HG03159 (cell line): ENCODE measurements around the gene MMP11.

ENCODE experiments used
- ATAC-seq: cut with Tn5 transposase; IDR thresholded peaks from one replicate; pipeline ENCODE4 v1.9.1; 2021; ENCODE audit warnings: mild to moderate bottlenecking, moderate library complexity; ENCODE audit not compliant: unreplicated experiment

MMP11 gene

GRCh38 chr22:23800297-23801237, 27.9 kb downstream of the MMP11 start:
- ATAC-seq = peak; percentile 46

- ATAC-seq = no peak
These were observed 28.7 kb downstream of the MMP11 start for GRCh38 chr22:23801238-23801821.

- no peak for ATAC-seq
These were observed 29.3 kb downstream of the MMP11 start for GRCh38 chr22:23801886-23802377.

GRCh38 chr22:23803001-23803819, 30.6 kb downstream of the MMP11 start:
- no peak for ATAC-seq

GRCh38 chr22:23804781-23805291, 32.2 kb downstream of the MMP11 start:
- ATAC-seq = no peak

GRCh38 chr22:23806837-23807236, 34.2 kb downstream of the MMP11 start:
- ATAC-seq = no peak

GRCh38 chr22:23812378-23812777, 39.7 kb downstream of the MMP11 start:
- no peak for ATAC-seq

- no peak for ATAC-seq
These were observed 43.0 kb downstream of the MMP11 start for GRCh38 chr22:23815541-23816155.

- ATAC-seq = no peak
These were observed 43.7 kb downstream of the MMP11 start for GRCh38 chr22:23816156-23816976.

- ATAC-seq = no peak
These were observed 44.5 kb downstream of the MMP11 start for GRCh38 chr22:23817146-23817545.

GRCh38 chr22:23818541-23818940, 45.9 kb downstream of the MMP11 start:
- ATAC-seq = no peak

- no peak for ATAC-seq
These were observed 48.1 kb downstream of the MMP11 start for GRCh38 chr22:23820748-23821211.

- ATAC-seq = no peak
These were observed 49.5 kb downstream of the MMP11 start for GRCh38 chr22:23822101-23822671.

- no peak for ATAC-seq
These were observed 50.7 kb downstream of the MMP11 start for GRCh38 chr22:23823331-23823791.

- ATAC-seq = no peak
These were observed 52.0 kb downstream of the MMP11 start for GRCh38 chr22:23824476-23825245.

GRCh38 chr22:23825246-23825905, 52.7 kb downstream of the MMP11 start:
- ATAC-seq = no peak

GRCh38 chr22:23826510-23827350, 54.1 kb downstream of the MMP11 start:
- ATAC-seq = no peak
